Cardiac fibroblast (primary cell): Measurements from ENCODE around the gene SF1.

Experiments
- DNase-seq, 2 donors: peaks; one replicate each; pipeline versions ENCODE4 v3.0.0 to v3.0.0-alpha.2; 2010; ENCODE audit warnings: low read depth in 2 of 2
- H3K4me3 ChIP-seq, 2 donors: replicated peaks in 1 of 2; 1 replicate in 1 of 2; 2 replicates in 1 of 2; pipeline ENCODE4 v1.5.1; 2011; ENCODE audit warnings: low read depth in 2 of 2, low read length in 2 of 2, mild to moderate bottlenecking in 2 of 2, moderate library complexity in 1 of 2
- TF ChIP-seq, protein P1 (sequence below): IDR thresholded peaks from one replicate; pipeline ENCODE4 v1.5.1; 2011; ENCODE audit warnings: low read depth, mild to moderate bottlenecking, low read length, inconsistent platforms

Gene SF1

DNA sequence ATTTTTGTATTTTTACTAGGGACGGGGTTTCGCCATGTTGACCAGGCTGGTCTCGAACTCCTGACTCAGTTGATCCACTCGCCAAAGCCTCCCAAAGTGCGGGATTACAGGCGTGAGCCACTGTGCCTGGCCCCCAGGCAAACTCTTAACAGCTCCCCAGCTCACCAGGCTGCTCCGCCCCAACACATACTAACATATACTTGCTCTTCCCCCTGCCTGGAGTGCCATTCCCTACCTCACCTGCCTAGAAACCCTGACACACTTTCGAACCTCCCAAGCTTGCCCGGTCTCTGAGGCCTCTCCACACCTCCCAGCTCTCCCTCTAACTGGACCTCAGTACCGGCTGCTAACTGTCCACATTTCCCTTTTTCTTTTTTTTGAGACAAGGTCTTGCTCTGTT lies 16.2 kb upstream of the SF1 start:
- H3K4me3 ChIP-seq: no peak overlapping the region
- no peak for DNase-seq
- TF ChIP-seq, protein P1, sequence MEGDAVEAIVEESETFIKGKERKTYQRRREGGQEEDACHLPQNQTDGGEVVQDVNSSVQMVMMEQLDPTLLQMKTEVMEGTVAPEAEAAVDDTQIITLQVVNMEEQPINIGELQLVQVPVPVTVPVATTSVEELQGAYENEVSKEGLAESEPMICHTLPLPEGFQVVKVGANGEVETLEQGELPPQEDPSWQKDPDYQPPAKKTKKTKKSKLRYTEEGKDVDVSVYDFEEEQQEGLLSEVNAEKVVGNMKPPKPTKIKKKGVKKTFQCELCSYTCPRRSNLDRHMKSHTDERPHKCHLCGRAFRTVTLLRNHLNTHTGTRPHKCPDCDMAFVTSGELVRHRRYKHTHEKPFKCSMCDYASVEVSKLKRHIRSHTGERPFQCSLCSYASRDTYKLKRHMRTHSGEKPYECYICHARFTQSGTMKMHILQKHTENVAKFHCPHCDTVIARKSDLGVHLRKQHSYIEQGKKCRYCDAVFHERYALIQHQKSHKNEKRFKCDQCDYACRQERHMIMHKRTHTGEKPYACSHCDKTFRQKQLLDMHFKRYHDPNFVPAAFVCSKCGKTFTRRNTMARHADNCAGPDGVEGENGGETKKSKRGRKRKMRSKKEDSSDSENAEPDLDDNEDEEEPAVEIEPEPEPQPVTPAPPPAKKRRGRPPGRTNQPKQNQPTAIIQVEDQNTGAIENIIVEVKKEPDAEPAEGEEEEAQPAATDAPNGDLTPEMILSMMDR: no peak

DNA sequence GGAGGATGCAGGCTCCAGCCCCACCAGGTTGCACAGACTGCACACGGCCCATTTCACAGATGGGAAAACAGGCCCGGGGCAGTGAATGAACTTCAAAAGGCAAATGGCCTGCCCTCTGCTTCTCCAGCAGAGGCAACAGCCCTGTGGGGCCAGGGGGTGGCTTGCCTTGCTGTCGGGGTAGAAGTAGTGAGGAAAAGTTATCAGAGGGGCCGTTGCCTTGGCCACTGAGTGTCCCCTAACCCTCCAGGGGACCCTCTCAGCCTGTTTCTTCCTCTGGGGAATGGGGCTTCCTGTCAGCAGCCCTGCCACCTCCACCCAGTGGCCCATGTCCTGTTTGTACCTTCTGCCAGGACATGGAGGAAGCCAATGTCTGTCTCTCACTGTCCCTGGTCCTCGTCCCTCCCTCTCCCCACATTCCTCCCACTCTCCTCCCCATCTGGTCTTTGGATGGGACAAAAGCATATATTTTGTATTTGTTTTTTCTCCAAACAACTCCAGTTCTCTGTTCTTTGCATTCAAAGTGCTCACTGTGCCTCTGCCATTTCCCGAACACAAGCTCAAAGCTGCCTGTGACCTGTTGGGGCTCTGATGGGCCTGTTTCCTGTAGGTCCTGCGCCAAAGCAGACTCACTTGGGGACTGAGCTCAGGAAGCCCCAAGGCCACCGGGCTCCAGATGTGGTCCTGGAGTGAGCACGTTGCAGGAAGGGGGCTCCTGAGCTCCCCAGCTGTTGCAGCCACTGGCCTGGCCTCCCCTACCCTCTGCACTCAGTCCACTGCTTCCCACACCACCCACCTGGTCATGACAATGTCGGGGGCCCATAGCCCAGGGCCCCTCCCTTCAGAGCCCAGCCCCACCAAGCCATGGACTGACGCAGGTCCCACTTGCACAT lies 15.2 kb upstream of the SF1 start:
- no peak overlapping the region for H3K4me3 ChIP-seq
- TF ChIP-seq, protein P1: no peak
- DNase-seq: no peak

DNA sequence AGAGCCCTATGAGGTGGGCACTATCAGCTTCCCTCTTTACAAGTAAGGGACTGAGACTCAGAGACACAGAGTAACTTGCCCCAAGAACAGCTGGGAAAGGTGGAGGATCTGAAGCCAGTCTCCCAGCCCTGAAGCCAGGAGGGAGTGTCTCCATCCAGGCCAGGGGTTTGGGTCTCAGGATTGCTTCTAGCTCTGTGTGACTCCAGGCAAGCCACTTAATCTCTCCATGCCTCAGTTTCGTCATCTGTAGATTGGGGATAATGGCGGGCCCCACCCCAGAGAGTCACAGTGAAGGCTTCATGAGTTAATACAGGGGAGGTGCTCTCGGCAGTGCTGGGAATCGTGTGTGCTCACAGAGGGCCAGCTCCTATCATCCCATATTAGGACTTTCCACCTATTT lies 14.1 kb upstream of the SF1 start:
- no peak overlapping the region for H3K4me3 ChIP-seq
- no peak for DNase-seq

DNA sequence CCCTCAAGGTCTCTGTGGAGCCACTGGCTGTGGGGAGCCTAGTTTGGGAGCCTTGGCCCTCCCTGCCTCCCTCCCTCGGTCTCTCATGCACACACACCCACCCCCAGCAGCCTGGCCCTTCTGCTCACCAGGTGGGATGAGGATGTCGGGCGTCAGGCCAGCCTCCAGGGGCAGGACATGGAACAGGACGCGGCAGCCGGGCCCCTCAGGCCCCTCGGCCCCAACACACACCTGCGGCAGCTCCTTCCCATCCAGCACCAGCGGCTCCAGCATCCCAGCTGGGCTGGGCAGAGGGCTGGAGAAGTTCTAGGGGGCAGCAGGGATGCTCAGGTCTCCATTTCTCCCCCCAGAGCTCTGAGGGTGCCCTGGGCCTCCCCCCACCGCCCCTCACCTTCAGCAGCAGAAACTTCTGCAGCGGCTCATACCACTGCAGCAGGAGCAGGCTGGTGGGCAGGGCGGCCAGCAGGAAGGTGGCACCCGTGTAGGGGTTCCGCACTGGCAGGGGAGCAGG lies 13.5 kb upstream of the SF1 start:
- no peak for DNase-seq
- no peak overlapping the region for H3K4me3 ChIP-seq
- TF ChIP-seq, protein P1: no peak

More for the DNA sequence above, 14.1 kb upstream of the SF1 start:
- TF ChIP-seq, protein P1: no peak

DNA sequence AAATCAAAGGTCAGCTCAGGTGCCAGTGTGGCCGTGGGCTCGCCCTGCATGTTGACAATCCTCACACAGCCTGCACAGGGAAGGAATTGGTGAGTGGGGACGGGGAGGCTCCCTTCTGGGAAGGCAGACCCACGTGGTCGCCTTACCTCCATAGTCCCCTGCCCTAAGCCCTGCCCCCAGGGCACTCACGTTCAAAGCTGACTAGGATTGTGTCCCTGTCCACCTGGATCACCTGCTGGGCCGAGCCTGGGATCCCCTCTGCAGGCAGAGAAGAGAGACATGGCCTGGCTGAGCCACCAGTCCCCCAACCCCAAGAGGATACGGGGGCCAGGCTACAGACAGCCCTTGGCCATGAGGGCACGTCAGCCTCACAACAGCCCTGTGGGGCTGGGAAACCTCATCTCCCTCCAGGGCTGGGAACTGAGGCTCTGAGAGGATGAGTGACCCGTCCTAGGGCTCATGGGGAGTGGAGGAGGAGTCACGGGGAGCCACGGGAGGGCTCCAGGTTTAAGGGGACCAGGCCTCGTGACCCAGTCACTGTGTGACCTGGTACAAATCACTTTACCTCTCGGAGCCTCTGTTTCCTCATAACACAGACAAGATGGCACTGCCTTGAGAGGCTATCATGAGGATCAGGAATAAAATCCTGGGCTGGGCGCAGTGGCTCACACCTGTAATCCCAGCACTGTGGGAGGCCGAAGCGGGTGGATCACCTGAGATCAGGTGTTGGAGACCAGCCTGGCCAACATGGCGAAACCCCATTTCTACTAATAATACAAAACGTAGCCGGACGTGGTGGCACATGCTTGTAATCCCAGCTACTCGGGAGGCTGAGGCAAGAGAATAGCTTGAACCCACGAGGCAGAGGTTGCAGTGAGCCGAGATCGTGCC lies 12.1 kb upstream of the SF1 start:
- no peak for DNase-seq
- TF ChIP-seq, protein P1: no peak

DNA sequence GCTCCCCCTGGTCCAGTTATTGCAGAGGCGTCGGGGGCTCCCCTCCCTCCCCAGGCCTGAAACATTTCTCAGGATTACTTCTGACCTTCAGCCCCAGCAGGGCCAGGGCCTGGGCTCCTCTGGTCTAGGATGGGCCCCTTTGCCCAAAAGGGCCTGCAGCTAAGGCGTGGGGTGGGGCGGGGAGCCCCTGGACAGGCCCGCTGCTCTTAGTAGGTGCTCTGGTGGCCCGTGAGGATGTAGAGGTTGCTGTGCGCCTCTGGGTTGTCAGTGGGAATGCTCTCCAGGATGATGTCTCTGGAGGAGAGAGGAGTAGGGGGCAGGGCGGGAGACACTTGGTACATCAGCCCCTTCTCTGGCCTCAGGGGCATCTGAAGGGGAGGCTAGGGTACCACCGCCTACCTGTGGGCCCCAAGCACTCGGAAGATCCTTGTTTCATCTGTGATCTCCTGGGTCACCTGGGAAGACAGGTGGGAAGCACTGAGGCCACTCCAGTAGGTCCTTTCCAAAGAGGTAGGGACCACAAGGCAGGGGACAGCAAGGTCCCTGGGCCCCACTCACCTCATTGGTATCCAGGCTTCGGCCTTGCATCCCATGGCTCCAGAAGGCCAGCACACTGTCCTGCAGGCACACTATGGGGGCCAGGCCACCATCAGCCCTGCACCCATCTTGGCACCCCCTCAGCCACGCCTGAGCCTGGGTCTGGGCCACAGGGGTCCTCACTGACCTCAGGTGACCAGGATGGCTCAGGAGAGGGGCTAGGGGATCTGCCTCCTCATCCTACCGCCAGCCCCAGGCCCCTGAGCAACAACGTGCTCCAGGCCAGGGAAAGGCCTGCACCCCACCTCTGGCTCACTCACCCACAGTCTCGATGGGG lies 11.2 kb upstream of the SF1 start:
- no peak for DNase-seq
- H3K4me3 ChIP-seq: no peak overlapping the region
- TF ChIP-seq, protein P1: no peak

More for the DNA sequence above, 12.1 kb upstream of the SF1 start:
- H3K4me3 ChIP-seq: no peak overlapping the region
